Endothelial cell (in vitro differentiated cells): ENCODE measurements around the gene KIF21A. TPM values are rescaled to one million over a fixed set of nuclear protein-coding genes. Genes with fewer than 3 reads are reported as not detected.

Experiments
- DNase-seq: peaks from one replicate; pipeline ENCODE4 v3.0.0; 2021; ENCODE audit warnings: low spot score
- H3K27ac Mint-ChIP-seq: one replicate; pipeline ENCODE4 v1.8.0; 2021; ENCODE audit warnings: mixed read lengths, inconsistent platforms; ENCODE audit not compliant: unreplicated experiment
- H3K27me3 Mint-ChIP-seq: one replicate; pipeline ENCODE4 v1.8.0; 2021; ENCODE audit warnings: mild to moderate bottlenecking, moderate library complexity, mixed read lengths, inconsistent platforms; ENCODE audit not compliant: unreplicated experiment
- H3K36me3 Mint-ChIP-seq: one replicate; pipeline ENCODE4 v1.8.0; 2021; ENCODE audit warnings: mild to moderate bottlenecking, low read depth, mixed read lengths, inconsistent platforms; ENCODE audit not compliant: unreplicated experiment
- H3K4me1 Mint-ChIP-seq: one replicate; pipeline ENCODE4 v1.8.0; 2021; ENCODE audit warnings: mild to moderate bottlenecking, mixed read lengths, inconsistent platforms; ENCODE audit not compliant: unreplicated experiment
- H3K4me3 Mint-ChIP-seq: one replicate; pipeline ENCODE4 v1.8.0; 2021; ENCODE audit warnings: mild to moderate bottlenecking, mixed read lengths, inconsistent platforms; ENCODE audit not compliant: unreplicated experiment
- H3K9me3 Mint-ChIP-seq: one replicate; pipeline ENCODE4 v1.8.0; 2021; ENCODE audit warnings: mixed read lengths, inconsistent platforms; ENCODE audit not compliant: unreplicated experiment
- CTCF ChIP-seq: fragments of 200-600 bp; sonication (generic); IDR thresholded peaks from one replicate; pipeline ENCODE4 v1.5.0; 2021; ENCODE audit warnings: antibody characterized with exemption; ENCODE audit not compliant: unreplicated experiment
- total RNA-seq: library from RNA; stranded (reverse); fragmentation: NEBNext Ultra II Directional; extraction: Animal tissue kit (Norgen Biotek cat#: 25700); gene quantifications from one replicate; pipeline ENCODE4 v1.2.1, GENCODE V29; 2021; ENCODE audit not compliant: unreplicated experiment

The KIF21A gene
- total RNA-seq, 1 donor from 2014 or later: 2.9 TPM

- TF ChIP-seq CTCF: no peak
- Mint-ChIP-seq H3K36me3 (no peaks in the 10 kb centered on the region), H3K27ac (no peak overlapping the region), H3K27me3 (no peaks in the 10 kb centered on the region), H3K9me3 (no peaks in the 10 kb centered on the region), H3K4me1 (no peaks in the 10 kb centered on the region), H3K4me3 (no peak overlapping the region)
- DNase-seq: no peak
These were observed 99.3 kb downstream of the KIF21A start for GRCh38 chr12:39343665-39344064.

- no peak overlapping the region for H3K27ac Mint-ChIP-seq
- H3K27me3 Mint-ChIP-seq: no peaks in the 10 kb centered on the region
- no peak for DNase-seq
- H3K4me1 Mint-ChIP-seq: no peaks in the 10 kb centered on the region
- TF ChIP-seq CTCF: no peak
- H3K4me3 Mint-ChIP-seq: no peak overlapping the region
- H3K36me3 Mint-ChIP-seq: no peaks in the 10 kb centered on the region
- H3K9me3 Mint-ChIP-seq: no peaks in the 10 kb centered on the region
These were observed 101.2 kb downstream of the KIF21A start for GRCh38 chr12:39341761-39342160.

- no peak for DNase-seq
- TF ChIP-seq CTCF: no peak
- H3K27ac Mint-ChIP-seq: no peak overlapping the region
- H3K36me3 Mint-ChIP-seq: no peaks in the 10 kb centered on the region
- no peaks in the 10 kb centered on the region for H3K4me1 Mint-ChIP-seq
- no peak overlapping the region for H3K4me3 Mint-ChIP-seq
- no peaks in the 10 kb centered on the region for H3K9me3 Mint-ChIP-seq
- no peaks in the 10 kb centered on the region for H3K27me3 Mint-ChIP-seq
These were observed 101.7 kb downstream of the KIF21A start for GRCh38 chr12:39341179-39341578.

GRCh38 chr12:39332661-39333175, 110.2 kb downstream of the KIF21A start:
- Mint-ChIP-seq H3K4me1 (no peaks in the 10 kb centered on the region), H3K4me3 (no peak overlapping the region), H3K9me3 (no peaks in the 10 kb centered on the region), H3K36me3 (no peaks in the 10 kb centered on the region), H3K27ac (no peak overlapping the region), H3K27me3 (no peaks in the 10 kb centered on the region)
- no peak for TF ChIP-seq CTCF
- no peak for DNase-seq

GRCh38 chr12:39331539-39332261, 111.2 kb downstream of the KIF21A start:
- H3K27ac Mint-ChIP-seq: no peak overlapping the region
- no peaks in the 10 kb centered on the region for H3K4me1 Mint-ChIP-seq
- H3K36me3 Mint-ChIP-seq: no peaks in the 10 kb centered on the region
- no peaks in the 10 kb centered on the region for H3K27me3 Mint-ChIP-seq
- no peak for TF ChIP-seq CTCF
- no peak for DNase-seq
- no peak overlapping the region for H3K4me3 Mint-ChIP-seq
- no peaks in the 10 kb centered on the region for H3K9me3 Mint-ChIP-seq
